PFSK-1 (cell line): ENCODE results near the gene CNTN4.

Experiments
- POLR2AphosphoS5 ChIP-seq: IDR thresholded peaks from 2 replicates; pipeline ENCODE4 v1.6.1; 2012; ENCODE audit warnings: low read depth, mild to moderate bottlenecking, control low read depth, low read length, moderate library complexity
- SIN3A ChIP-seq: IDR thresholded peaks from 2 replicates; pipeline ENCODE4 v1.6.1; 2012; ENCODE audit warnings: mild to moderate bottlenecking, low read length, moderate library complexity, borderline replicate concordance; ENCODE audit not compliant: insufficient read depth
- TAF1 ChIP-seq: IDR thresholded peaks from 2 replicates; pipeline ENCODE4 v1.6.1; 2012; ENCODE audit warnings: low read length, control low read depth, borderline replicate concordance; ENCODE audit not compliant: insufficient read depth
- TF ChIP-seq, protein P1 (sequence below), 2 experiments: IDR thresholded peaks; 2 replicates each; pipeline versions ENCODE4 v1.6.1 to v1.8.0; 2011 to 2012; ENCODE audit warnings: low read depth in 2 of 2, low read length in 2 of 2, control low read depth in 1 of 2, inconsistent platforms in 1 of 2, mild to moderate bottlenecking in 1 of 2, moderate library complexity in 1 of 2; ENCODE audit not compliant: insufficient read depth in 1 of 2

DNA sequence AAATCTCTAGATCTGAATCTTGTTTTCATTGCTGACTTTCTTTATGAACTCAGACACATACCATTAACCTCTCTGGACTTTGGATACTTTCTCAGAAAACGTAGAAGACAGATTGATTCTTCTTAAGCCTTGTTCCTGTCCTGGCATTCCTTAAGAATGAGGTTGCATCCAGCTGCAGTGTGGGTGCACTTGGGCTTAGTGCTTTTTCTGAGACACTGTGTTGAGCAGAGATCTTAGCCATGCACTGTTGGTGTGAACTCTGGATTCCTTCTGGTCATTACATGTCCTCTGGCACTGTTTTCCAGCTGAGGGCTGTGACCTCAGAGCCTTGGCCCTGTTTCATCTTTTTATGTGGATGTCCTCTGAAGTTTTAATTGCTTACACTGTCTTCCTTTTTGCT lies 428.3 kb downstream of the CNTN4 start:
- no peak for TF ChIP-seq POLR2AphosphoS5
- no peak for TF ChIP-seq TAF1
- TF ChIP-seq, protein P1, sequence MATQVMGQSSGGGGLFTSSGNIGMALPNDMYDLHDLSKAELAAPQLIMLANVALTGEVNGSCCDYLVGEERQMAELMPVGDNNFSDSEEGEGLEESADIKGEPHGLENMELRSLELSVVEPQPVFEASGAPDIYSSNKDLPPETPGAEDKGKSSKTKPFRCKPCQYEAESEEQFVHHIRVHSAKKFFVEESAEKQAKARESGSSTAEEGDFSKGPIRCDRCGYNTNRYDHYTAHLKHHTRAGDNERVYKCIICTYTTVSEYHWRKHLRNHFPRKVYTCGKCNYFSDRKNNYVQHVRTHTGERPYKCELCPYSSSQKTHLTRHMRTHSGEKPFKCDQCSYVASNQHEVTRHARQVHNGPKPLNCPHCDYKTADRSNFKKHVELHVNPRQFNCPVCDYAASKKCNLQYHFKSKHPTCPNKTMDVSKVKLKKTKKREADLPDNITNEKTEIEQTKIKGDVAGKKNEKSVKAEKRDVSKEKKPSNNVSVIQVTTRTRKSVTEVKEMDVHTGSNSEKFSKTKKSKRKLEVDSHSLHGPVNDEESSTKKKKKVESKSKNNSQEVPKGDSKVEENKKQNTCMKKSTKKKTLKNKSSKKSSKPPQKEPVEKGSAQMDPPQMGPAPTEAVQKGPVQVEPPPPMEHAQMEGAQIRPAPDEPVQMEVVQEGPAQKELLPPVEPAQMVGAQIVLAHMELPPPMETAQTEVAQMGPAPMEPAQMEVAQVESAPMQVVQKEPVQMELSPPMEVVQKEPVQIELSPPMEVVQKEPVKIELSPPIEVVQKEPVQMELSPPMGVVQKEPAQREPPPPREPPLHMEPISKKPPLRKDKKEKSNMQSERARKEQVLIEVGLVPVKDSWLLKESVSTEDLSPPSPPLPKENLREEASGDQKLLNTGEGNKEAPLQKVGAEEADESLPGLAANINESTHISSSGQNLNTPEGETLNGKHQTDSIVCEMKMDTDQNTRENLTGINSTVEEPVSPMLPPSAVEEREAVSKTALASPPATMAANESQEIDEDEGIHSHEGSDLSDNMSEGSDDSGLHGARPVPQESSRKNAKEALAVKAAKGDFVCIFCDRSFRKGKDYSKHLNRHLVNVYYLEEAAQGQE (IDR thresholded peaks at IDR 0.05; ENCODE audit: insufficient read depth in 1 of 2, low read depth in 2 of 2, low read length in 2 of 2) = no peak
- TF ChIP-seq SIN3A = no peak
